Ishikawa (cell line): Measurements from ENCODE around the gene C14orf119.

Experiments
- CEBPB ChIP-seq: IDR thresholded peaks from 2 replicates; pipeline ENCODE4 v1.6.1; 2012
- CREB1 ChIP-seq: IDR thresholded peaks from 2 replicates; pipeline ENCODE4 v1.6.1; 2012; ENCODE audit warnings: low read depth
- EP300 ChIP-seq: IDR thresholded peaks from 2 replicates; pipeline ENCODE4 v1.6.1; 2012; ENCODE audit warnings: borderline replicate concordance
- TAF1 ChIP-seq: IDR thresholded peaks from 2 replicates; pipeline ENCODE4 v1.6.1; 2012; ENCODE audit warnings: low read depth, mild to moderate bottlenecking
- TCF12 ChIP-seq: IDR thresholded peaks from 2 replicates; pipeline ENCODE4 v1.6.1; 2012; ENCODE audit warnings: low read depth
- TF ChIP-seq, protein P1 (sequence below): IDR thresholded peaks from 2 replicates; pipeline ENCODE4 v1.6.1; 2012; ENCODE audit warnings: low read depth, mild to moderate bottlenecking
- TF ChIP-seq, protein P2 (sequence below): IDR thresholded peaks from 2 replicates; pipeline ENCODE4 v1.6.1; 2012

DNA sequence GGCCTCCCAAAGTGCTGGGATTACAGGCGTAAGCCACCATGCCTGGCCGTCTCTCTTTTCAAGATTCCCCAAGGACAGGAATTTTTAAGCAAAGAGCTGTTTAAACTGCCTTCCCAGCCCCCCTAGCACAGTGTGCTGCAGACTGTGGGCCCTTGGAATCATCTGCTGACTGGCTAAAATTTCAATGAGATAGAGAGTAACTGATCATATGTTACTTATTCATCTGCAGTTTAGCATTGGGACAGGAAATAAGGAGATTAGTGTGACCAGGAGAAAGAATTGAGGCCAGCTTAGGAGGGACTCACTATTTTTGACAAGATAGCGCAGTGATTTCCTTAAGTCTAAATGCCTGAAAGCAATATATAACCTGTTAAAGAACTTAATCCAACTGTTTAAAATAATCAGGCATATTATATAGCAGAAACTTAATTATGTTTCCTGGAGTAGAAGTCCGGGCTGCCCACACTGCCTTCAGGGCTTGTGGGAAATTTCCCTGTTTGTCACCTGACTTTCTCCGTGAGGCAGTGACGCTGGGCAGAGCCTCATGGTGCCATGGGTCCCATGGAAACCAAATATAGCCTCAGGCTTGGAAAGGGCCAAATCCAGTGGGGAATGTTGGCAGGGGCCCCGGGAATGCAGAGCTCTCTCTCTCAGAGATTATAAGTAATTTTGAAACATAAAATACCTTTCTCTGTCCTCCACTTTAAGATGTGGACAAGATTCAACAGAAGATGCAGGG lies 46.6 kb downstream of the C14orf119 start:
- TF ChIP-seq, protein P1, sequence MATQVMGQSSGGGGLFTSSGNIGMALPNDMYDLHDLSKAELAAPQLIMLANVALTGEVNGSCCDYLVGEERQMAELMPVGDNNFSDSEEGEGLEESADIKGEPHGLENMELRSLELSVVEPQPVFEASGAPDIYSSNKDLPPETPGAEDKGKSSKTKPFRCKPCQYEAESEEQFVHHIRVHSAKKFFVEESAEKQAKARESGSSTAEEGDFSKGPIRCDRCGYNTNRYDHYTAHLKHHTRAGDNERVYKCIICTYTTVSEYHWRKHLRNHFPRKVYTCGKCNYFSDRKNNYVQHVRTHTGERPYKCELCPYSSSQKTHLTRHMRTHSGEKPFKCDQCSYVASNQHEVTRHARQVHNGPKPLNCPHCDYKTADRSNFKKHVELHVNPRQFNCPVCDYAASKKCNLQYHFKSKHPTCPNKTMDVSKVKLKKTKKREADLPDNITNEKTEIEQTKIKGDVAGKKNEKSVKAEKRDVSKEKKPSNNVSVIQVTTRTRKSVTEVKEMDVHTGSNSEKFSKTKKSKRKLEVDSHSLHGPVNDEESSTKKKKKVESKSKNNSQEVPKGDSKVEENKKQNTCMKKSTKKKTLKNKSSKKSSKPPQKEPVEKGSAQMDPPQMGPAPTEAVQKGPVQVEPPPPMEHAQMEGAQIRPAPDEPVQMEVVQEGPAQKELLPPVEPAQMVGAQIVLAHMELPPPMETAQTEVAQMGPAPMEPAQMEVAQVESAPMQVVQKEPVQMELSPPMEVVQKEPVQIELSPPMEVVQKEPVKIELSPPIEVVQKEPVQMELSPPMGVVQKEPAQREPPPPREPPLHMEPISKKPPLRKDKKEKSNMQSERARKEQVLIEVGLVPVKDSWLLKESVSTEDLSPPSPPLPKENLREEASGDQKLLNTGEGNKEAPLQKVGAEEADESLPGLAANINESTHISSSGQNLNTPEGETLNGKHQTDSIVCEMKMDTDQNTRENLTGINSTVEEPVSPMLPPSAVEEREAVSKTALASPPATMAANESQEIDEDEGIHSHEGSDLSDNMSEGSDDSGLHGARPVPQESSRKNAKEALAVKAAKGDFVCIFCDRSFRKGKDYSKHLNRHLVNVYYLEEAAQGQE = no peak
- TF ChIP-seq EP300 (no peak), TAF1 (no peak), CEBPB (no peak), CREB1 (no peak), TCF12 (no peak)
- TF ChIP-seq, protein P2, sequence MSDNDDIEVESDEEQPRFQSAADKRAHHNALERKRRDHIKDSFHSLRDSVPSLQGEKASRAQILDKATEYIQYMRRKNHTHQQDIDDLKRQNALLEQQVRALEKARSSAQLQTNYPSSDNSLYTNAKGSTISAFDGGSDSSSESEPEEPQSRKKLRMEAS = no peak
